Thoracic aorta (tissue), 2 donors: ENCODE results near the gene ELF5. TPM values are rescaled to one million over a fixed set of nuclear protein-coding genes. Genes with fewer than 3 reads are reported as not detected.

Experiments
- ATAC-seq: fragments of 150-250 bp; one replicate; pipeline ENCODE4 v1.8.0; 2017; ENCODE audit warnings: low read depth; ENCODE audit not compliant: insufficient number of reproducible peaks, low FRiP score
- DNase-seq: peaks from one replicate; pipeline ENCODE4 v3.0.0-alpha.2; 2020; ENCODE audit warnings: low spot score
- H3K27ac ChIP-seq, 2 donors: fragments of 200-600 bp; sonication (generic); 1 replicate in 1 of 2; 2 replicates in 1 of 2; pipeline ENCODE4 v1.5.1; 2016; ENCODE audit warnings: mild to moderate bottlenecking in 2 of 2, moderate library complexity in 2 of 2
- H3K27me3 ChIP-seq: fragments of 200-600 bp; sonication (generic); replicated peaks from 2 replicates; pipeline ENCODE4 v1.6.0; 2016; ENCODE audit warnings: mild to moderate bottlenecking; ENCODE audit not compliant: insufficient read depth
- H3K36me3 ChIP-seq: fragments of 200-600 bp; sonication (generic); one replicate; pipeline ENCODE4 v1.5.1; 2016
- H3K4me1 ChIP-seq, 2 donors: fragments of 200-600 bp; sonication (generic); 1 replicate in 1 of 2; 2 replicates in 1 of 2; pipeline versions ENCODE4 v1.5.1 to v1.6.0; 2016; ENCODE audit warnings: low read depth in 2 of 2, mild to moderate bottlenecking in 1 of 2; ENCODE audit not compliant: control insufficient read depth in 1 of 2
- H3K4me3 ChIP-seq: fragments of 200-600 bp; sonication (generic); 2 replicates; pipeline ENCODE4 v1.5.1; 2016; ENCODE audit warnings: mild to moderate bottlenecking
- H3K9me3 ChIP-seq: fragments of 200-600 bp; sonication (generic); 2 replicates; pipeline ENCODE4 v1.5.1; 2016
- CTCF ChIP-seq: fragments of 200-600 bp; sonication (generic); IDR thresholded peaks from one replicate; pipeline ENCODE4 v1.5.1; 2019; ENCODE audit warnings: antibody characterized with exemption
- total RNA-seq, 2 donors: library from RNA; depleted of rRNA; stranded (reverse); fragments of >200 nt; gene quantifications; one replicate each; pipeline versions ENCODE4 v1.1.0 to v1.2.3, GENCODE V29; 2016

ELF5 gene
- total RNA-seq, 2 donors from 2014 or later: not detected

- H3K9me3 ChIP-seq: no peaks in the 10 kb centered on the region
Measured at GRCh38 chr11:34502949-34503348, 10.6 kb downstream of the ELF5 start.

GRCh38 chr11:34501949-34502348 lies 11.6 kb downstream of the ELF5 start:
- Histone ChIP-seq H3K27me3 (no peaks in the 10 kb centered on the region), H3K27ac (no peak overlapping the region), H3K36me3 (no peaks in the 10 kb centered on the region), H3K9me3 (no peaks in the 10 kb centered on the region), H3K4me1 (no peaks in the 10 kb centered on the region), H3K4me3 (no peak overlapping the region)
- ATAC-seq (no peak), DNase-seq (no peak)
- TF ChIP-seq CTCF: no peak

More at GRCh38 chr11:34502949-34503348, 10.6 kb downstream of the ELF5 start:
- Histone ChIP-seq H3K4me1 (no peaks in the 10 kb centered on the region), H3K27ac (no peak overlapping the region), H3K27me3 (no peaks in the 10 kb centered on the region), H3K36me3 (no peaks in the 10 kb centered on the region), H3K4me3 (no peak overlapping the region)
- DNase-seq (no peak), ATAC-seq (no peak)
- no peak for TF ChIP-seq CTCF

- DNase-seq (no peak), ATAC-seq (no peak)
- TF ChIP-seq CTCF: no peak
- no peaks in the 10 kb centered on the region for H3K27me3 ChIP-seq
- H3K27ac ChIP-seq: no peak overlapping the region
- no peaks in the 10 kb centered on the region for H3K4me1 ChIP-seq
- H3K36me3 ChIP-seq: no peaks in the 10 kb centered on the region
- H3K9me3 ChIP-seq: no peaks in the 10 kb centered on the region
- no peak overlapping the region for H3K4me3 ChIP-seq
Measured at GRCh38 chr11:34501500-34501899, 12.1 kb downstream of the ELF5 start.

- H3K36me3 ChIP-seq: no peaks in the 10 kb centered on the region
- H3K4me1 ChIP-seq: no peaks in the 10 kb centered on the region
- DNase-seq: no peak
- no peak for TF ChIP-seq CTCF
- no peak overlapping the region for H3K27ac ChIP-seq
- no peak overlapping the region for H3K4me3 ChIP-seq
- H3K27me3 ChIP-seq: no peaks in the 10 kb centered on the region
- no peak for ATAC-seq
- no peaks in the 10 kb centered on the region for H3K9me3 ChIP-seq
Measured at GRCh38 chr11:34499719-34500500, 13.7 kb downstream of the ELF5 start.

GRCh38 chr11:34495724-34496377 lies 17.7 kb downstream of the ELF5 start:
- no peak for TF ChIP-seq CTCF
- H3K36me3 ChIP-seq: no peaks in the 10 kb centered on the region
- H3K9me3 ChIP-seq: no peaks in the 10 kb centered on the region
- no peaks in the 10 kb centered on the region for H3K4me1 ChIP-seq
- ATAC-seq (no peak), DNase-seq (no peak)
- no peak overlapping the region for H3K4me3 ChIP-seq
- no peaks in the 10 kb centered on the region for H3K27me3 ChIP-seq
- no peak overlapping the region for H3K27ac ChIP-seq
